CD4-positive, alpha-beta memory T cell (primary cell): ENCODE data around the gene BEND3. TPM values are rescaled to one million over a fixed set of nuclear protein-coding genes. Genes with fewer than 3 reads are reported as not detected.

Experiments
- CTCF ChIA-PET: fragments of 350-600 bp; sonication (Branson Sonifier 250); formaldehyde crosslinking; loops from one replicate; lab custom pipeline; 2021; ENCODE audit warnings: inconsistent platforms; ENCODE audit not compliant: partially characterized antibody; lab: Charles Lee
- POLR2A ChIA-PET: fragments of 350-600 bp; sonication (Branson Sonifier 250); formaldehyde crosslinking; loops from one replicate; lab custom pipeline; 2021; ENCODE audit not compliant: partially characterized antibody; lab: Charles Lee
- DNase-seq, 5 donors: peaks; one replicate each; pipeline versions ENCODE4 v3.0.0 to v3.0.0-alpha.2; 2020 to 2022; ENCODE audit warnings: mixed read lengths in 1 of 5
- H3K27ac ChIP-seq: one replicate; pipeline ENCODE4 v1.7.0; 2013; ENCODE audit warnings: low read depth, low read length
- H3K27me3 ChIP-seq: 2 replicates; pipeline ENCODE4 v1.7.0; 2013; ENCODE audit warnings: mild to moderate bottlenecking, low read length, moderate library complexity; ENCODE audit not compliant: insufficient read depth
- H3K36me3 ChIP-seq: 2 replicates; pipeline ENCODE4 v1.7.0; 2013; ENCODE audit warnings: mild to moderate bottlenecking, low read length, moderate library complexity; ENCODE audit not compliant: insufficient read depth
- H3K4me1 ChIP-seq: 2 replicates; pipeline ENCODE4 v1.7.0; 2013; ENCODE audit warnings: mild to moderate bottlenecking, low read length, moderate library complexity; ENCODE audit not compliant: insufficient read depth
- H3K4me3 ChIP-seq, 2 donors: one replicate each; pipeline ENCODE4 v1.7.0; 2013; ENCODE audit warnings: low read length in 2 of 2, mild to moderate bottlenecking in 1 of 2
- H3K9me3 ChIP-seq, 2 donors: one replicate each; pipeline ENCODE4 v1.7.0; 2013; ENCODE audit warnings: low read length in 2 of 2, control low read depth in 1 of 2; ENCODE audit not compliant: control insufficient read depth in 1 of 2
- H3K27ac Mint-ChIP-seq, 7 donors: one replicate each; pipeline ENCODE4 v1.8.0; 2020 to 2021; ENCODE audit warnings: mixed read lengths in 7 of 7, mild to moderate bottlenecking in 6 of 7, inconsistent platforms in 3 of 7, moderate library complexity in 3 of 7
- H3K27me3 Mint-ChIP-seq, 2 donors: one replicate each; pipeline ENCODE4 v1.8.0; 2020 to 2021; ENCODE audit warnings: mixed read lengths in 2 of 2
- H3K36me3 Mint-ChIP-seq, 2 donors: one replicate each; pipeline ENCODE4 v1.8.0; 2020 to 2021; ENCODE audit warnings: mixed read lengths in 2 of 2, inconsistent platforms in 1 of 2, mild to moderate bottlenecking in 1 of 2
- H3K4me1 Mint-ChIP-seq, 4 donors: one replicate each; pipeline ENCODE4 v1.8.0; 2020 to 2021; ENCODE audit warnings: mixed read lengths in 4 of 4, mild to moderate bottlenecking in 1 of 4
- H3K4me3 Mint-ChIP-seq, 8 donors: one replicate each; pipeline ENCODE4 v1.8.0; 2020 to 2021; ENCODE audit warnings: mixed read lengths in 8 of 8, mild to moderate bottlenecking in 7 of 8, moderate library complexity in 6 of 8, inconsistent platforms in 3 of 8
- H3K9me3 Mint-ChIP-seq, 8 donors: one replicate each; pipeline ENCODE4 v1.8.0; 2020 to 2021; ENCODE audit warnings: mixed read lengths in 8 of 8, mild to moderate bottlenecking in 5 of 8, inconsistent platforms in 3 of 8, moderate library complexity in 1 of 8
- intact Hi-C: fragments of 100-400 bp; cut with micrococcal nuclease; formaldehyde crosslinking; loops from one replicate; pipeline ENCODE4 v1.15.1; 2023
- polyA plus RNA-seq, 2 donors: library from polyadenylated mRNA; unstranded; fragments of 300-500 nt; fragmentation: Illumina TruSeq; gene quantifications; one replicate each; pipeline ENCODE4 v1.2.3, GENCODE V29; 2021
- total RNA-seq, 2 experiments: library from RNA; stranded (reverse); gene quantifications; one replicate each; pipeline ENCODE4 v1.2.3, GENCODE V29; 2021

Gene BEND3
- total and polyA plus RNA-seq, 4 experiments from 2014 or later = 0.63 to 1.1 (median 0.94) TPM; not detected in 1

GRCh38 chr6:107061125-107062020, 53.9 kb downstream of the BEND3 start:
- intact Hi-C loops = no loop called here
- Mint-ChIP-seq H3K9me3 (no peaks in the 10 kb centered on the region), H3K36me3 (no peaks in the 10 kb centered on the region), H3K4me3 (peak overlapping the region; percentile 72 to 89 (median 82)), H3K27ac (peak overlapping the region in 6 of 7 donors; percentile 81 to 92 (median 86)), H3K27me3 (peaks cover 0 to 2% of the 10 kb centered on the region in 2 donors), H3K4me1 (peaks cover 19 to 44% (median 32%) of the 10 kb centered on the region in 4 donors)
- H3K9me3 ChIP-seq = no peaks in the 10 kb centered on the region
- peaks cover 25% of the 10 kb centered on the region for H3K4me1 ChIP-seq
- no peaks in the 10 kb centered on the region for H3K36me3 ChIP-seq
- peak in 4 of 5 donors; percentile 1 to 21 (median 11) for DNase-seq
- H3K27me3 ChIP-seq = no peaks in the 10 kb centered on the region
- no peak overlapping the region for H3K27ac ChIP-seq
- peak overlapping the region; percentile 23 to 45 for H3K4me3 ChIP-seq
- ChIA-PET POLR2A (interaction anchor here (1.0 kb wide), 1 partner anchor 9 kb away, joined by 4 read pairs; no protein-coding TSS in a partner anchor), CTCF (interaction anchor here (2.1 to 3.8 kb wide), 2 partner anchors 33 to 53 kb away, joined by 6 to 17 read pairs; partner anchors contain the start of gene MTRES1)

GRCh38 chr6:107060704-107061103, 54.6 kb downstream of the BEND3 start:
- H3K27me3 ChIP-seq = no peaks in the 10 kb centered on the region
- H3K36me3 Mint-ChIP-seq = no peaks in the 10 kb centered on the region
- peak overlapping the region in 1 of 7 donors; percentile 81 for H3K27ac Mint-ChIP-seq
- H3K4me3 ChIP-seq = no peak overlapping the region
- H3K27ac ChIP-seq = no peak overlapping the region
- H3K27me3 Mint-ChIP-seq = peaks cover 0 to 2% of the 10 kb centered on the region in 2 donors
- H3K4me1 Mint-ChIP-seq = peaks cover 19 to 44% (median 32%) of the 10 kb centered on the region in 4 donors
- CTCF ChIA-PET = interaction anchor here (2.1 to 3.8 kb wide), 2 partner anchors 33 to 53 kb away, joined by 6 to 17 read pairs; partner anchors contain the start of gene MTRES1
- no peaks in the 10 kb centered on the region for H3K9me3 Mint-ChIP-seq
- DNase-seq = no peak
- no peaks in the 10 kb centered on the region for H3K36me3 ChIP-seq
- H3K4me3 Mint-ChIP-seq = peak overlapping the region in 1 of 8 donors; percentile 88
- POLR2A ChIA-PET = interaction anchor here (1.0 kb wide), 1 partner anchor 8 kb away, joined by 4 read pairs; no protein-coding TSS in a partner anchor
- intact Hi-C loops = no loop called here
- H3K9me3 ChIP-seq = no peaks in the 10 kb centered on the region
- H3K4me1 ChIP-seq = peaks cover 25% of the 10 kb centered on the region

- Histone ChIP-seq H3K27me3 (no peaks in the 10 kb centered on the region), H3K4me3 (no peak overlapping the region), H3K27ac (no peak overlapping the region), H3K9me3 (no peaks in the 10 kb centered on the region), H3K4me1 (peaks cover 20% of the 10 kb centered on the region), H3K36me3 (no peaks in the 10 kb centered on the region)
- Mint-ChIP-seq H3K27ac (peak overlapping the region in 1 of 7 donors; percentile 65), H3K36me3 (no peaks in the 10 kb centered on the region), H3K4me1 (peaks cover 14 to 35% (median 25%) of the 10 kb centered on the region in 4 donors), H3K4me3 (no peak overlapping the region), H3K27me3 (peaks cover 0 to 2% of the 10 kb centered on the region in 2 donors), H3K9me3 (no peaks in the 10 kb centered on the region)
- no peak for DNase-seq
- POLR2A ChIA-PET = no interaction called here
- CTCF ChIA-PET = interaction anchor here (2.1 to 3.8 kb wide), 2 partner anchors 32 to 54 kb away, joined by 6 to 17 read pairs; partner anchors contain the start of gene MTRES1
- intact Hi-C loops = no loop called here
Measured at GRCh38 chr6:107059606-107060005, 55.7 kb downstream of the BEND3 start.

DNA sequence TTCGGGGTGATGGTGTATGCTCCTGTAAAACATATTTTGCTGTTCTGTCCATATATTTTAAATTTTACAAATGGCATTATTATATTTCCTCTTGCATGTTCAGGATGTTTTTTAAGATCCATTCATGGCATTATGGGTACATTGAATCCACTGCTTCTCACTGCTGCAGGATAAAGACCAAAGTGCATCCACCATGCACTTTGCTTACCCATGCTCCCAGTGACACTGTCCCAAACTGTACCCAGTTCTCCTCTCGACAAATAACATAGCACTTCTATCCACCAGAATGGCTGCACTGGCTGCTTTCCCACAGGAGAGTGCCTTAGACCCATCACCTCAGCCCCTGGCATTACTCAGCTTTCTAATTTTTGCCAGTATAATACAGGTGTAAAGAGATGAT, 57.6 kb downstream of the BEND3 start:
- H3K4me3 ChIP-seq = no peak overlapping the region
- H3K27ac Mint-ChIP-seq = no peak overlapping the region
- no peak for DNase-seq
- ChIA-PET CTCF (no interaction called here), POLR2A (interaction anchor here (0.9 kb wide), 1 partner anchor 27 kb away, joined by 3 read pairs; no protein-coding TSS in a partner anchor)
- H3K27me3 Mint-ChIP-seq = peaks cover 0 to 2% of the 10 kb centered on the region in 2 donors
- H3K4me1 ChIP-seq = peaks cover 15% of the 10 kb centered on the region
- H3K27ac ChIP-seq = no peak overlapping the region
- H3K4me1 Mint-ChIP-seq = peaks cover 11 to 25% (median 18%) of the 10 kb centered on the region in 4 donors
- intact Hi-C loops = no loop called here
- no peaks in the 10 kb centered on the region for H3K36me3 Mint-ChIP-seq
- no peaks in the 10 kb centered on the region for H3K27me3 ChIP-seq
- no peak overlapping the region for H3K4me3 Mint-ChIP-seq
- H3K9me3 ChIP-seq = no peaks in the 10 kb centered on the region
- no peaks in the 10 kb centered on the region for H3K9me3 Mint-ChIP-seq
- H3K36me3 ChIP-seq = no peaks in the 10 kb centered on the region

DNA sequence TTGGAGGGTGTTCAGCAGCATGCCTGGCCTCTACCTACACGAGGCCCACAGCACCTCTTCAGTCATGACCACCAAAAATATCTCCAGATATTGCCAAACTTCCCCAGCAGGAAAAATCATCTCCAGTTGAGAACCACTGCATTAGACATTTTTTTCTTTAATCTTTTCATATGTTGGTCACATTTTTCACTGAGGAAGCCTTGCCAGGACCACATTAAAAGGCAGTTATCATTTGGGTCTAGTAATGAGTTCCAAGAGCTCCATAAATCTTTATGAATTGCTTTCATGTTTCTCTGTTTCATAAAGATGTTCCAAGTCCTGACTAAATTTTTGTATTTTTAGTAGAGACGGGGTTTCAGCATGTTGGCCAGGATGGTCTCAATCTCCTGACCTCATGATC, 58.5 kb downstream of the BEND3 start:
- H3K27ac Mint-ChIP-seq = no peak overlapping the region
- H3K27ac ChIP-seq = no peak overlapping the region
- H3K27me3 ChIP-seq = no peaks in the 10 kb centered on the region
- H3K4me3 Mint-ChIP-seq = no peak overlapping the region
- H3K4me1 ChIP-seq = peaks cover 12% of the 10 kb centered on the region
- peaks cover 0 to 2% of the 10 kb centered on the region in 2 donors for H3K27me3 Mint-ChIP-seq
- H3K4me1 Mint-ChIP-seq = peaks cover 9 to 17% (median 11%) of the 10 kb centered on the region in 4 donors
- ChIA-PET CTCF (no interaction called here), POLR2A (no interaction called here)
- no peaks in the 10 kb centered on the region for H3K9me3 ChIP-seq
- no peaks in the 10 kb centered on the region for H3K36me3 ChIP-seq
- intact Hi-C loops = no loop called here
- H3K4me3 ChIP-seq = no peak overlapping the region
- no peaks in the 10 kb centered on the region for H3K9me3 Mint-ChIP-seq
- DNase-seq = no peak
- H3K36me3 Mint-ChIP-seq = peaks cover 0 to 3% of the 10 kb centered on the region in 2 donors

DNA sequence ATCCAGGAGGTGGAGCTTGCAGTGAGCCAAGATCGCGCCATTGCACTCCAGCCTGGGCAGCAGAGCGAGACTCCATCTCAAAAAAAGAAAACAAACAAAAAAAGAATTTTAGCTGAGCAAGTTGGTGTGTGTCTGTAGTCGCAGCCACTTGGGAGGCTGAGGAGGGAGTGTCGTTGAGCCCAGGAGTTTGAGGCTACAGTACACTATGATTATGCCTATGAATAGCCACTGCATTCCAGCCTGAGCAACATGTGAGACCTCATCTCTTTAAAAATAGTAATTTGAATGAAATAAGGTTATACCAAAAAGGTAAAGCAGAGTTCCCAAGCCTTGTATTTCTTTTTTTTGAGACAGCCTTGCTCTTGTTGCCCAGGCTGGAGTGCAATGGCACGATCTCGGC, 67.5 kb downstream of the BEND3 start:
- no peaks in the 10 kb centered on the region for H3K9me3 ChIP-seq
- Mint-ChIP-seq H3K9me3 (no peaks in the 10 kb centered on the region), H3K4me1 (peaks cover 0 to 1% (median 0%) of the 10 kb centered on the region in 4 donors), H3K27ac (peak overlapping the region in 1 of 7 donors; percentile 62), H3K27me3 (no peaks in the 10 kb centered on the region), H3K4me3 (no peak overlapping the region), H3K36me3 (peaks cover 26 to 32% of the 10 kb centered on the region in 2 donors)
- H3K27ac ChIP-seq = no peak overlapping the region
- intact Hi-C loops = no loop called here
- H3K4me3 ChIP-seq = no peak overlapping the region
- no peaks in the 10 kb centered on the region for H3K27me3 ChIP-seq
- H3K36me3 ChIP-seq = peaks cover 4% of the 10 kb centered on the region
- ChIA-PET POLR2A (no interaction called here), CTCF (interaction anchor here (1.6 kb wide), 1 partner anchor 48 kb away, joined by 3 read pairs; no protein-coding TSS in a partner anchor)
- no peaks in the 10 kb centered on the region for H3K4me1 ChIP-seq
- no peak for DNase-seq
